Body of pancreas (tissue), 4 donors: ENCODE data around the gene SCTR. TPM values are rescaled to one million over a fixed set of nuclear protein-coding genes. Genes with fewer than 3 reads are reported as not detected.

Experiments
- ATAC-seq: fragments of 150-250 bp; one replicate; pipeline ENCODE4 v1.9.1; 2016
- DNase-seq, 4 donors: peaks; one replicate each; pipeline ENCODE4 v3.0.0-alpha.2; 2019
- H3K27ac ChIP-seq, 4 donors: fragments of 200-600 bp; sonication (generic); 1 replicate in 3 of 4; 2 replicates in 1 of 4; pipeline versions ENCODE4 v1.5.1 to v1.6.1; 2016 to 2019; ENCODE audit warnings: mild to moderate bottlenecking in 1 of 4, mixed read lengths in 1 of 4, moderate library complexity in 1 of 4
- H3K27me3 ChIP-seq, 2 donors: fragments of 200-600 bp; sonication (generic); one replicate each; pipeline ENCODE4 v1.6.0; 2016; ENCODE audit warnings: mild to moderate bottlenecking in 1 of 2
- H3K36me3 ChIP-seq, 2 donors: fragments of 200-600 bp; sonication (generic); replicated peaks in 1 of 2; 2 replicates each; pipeline ENCODE4 v1.5.1; 2016; ENCODE audit warnings: low read depth in 2 of 2; ENCODE audit not compliant: insufficient read depth in 1 of 2
- H3K4me1 ChIP-seq: fragments of 200-600 bp; sonication (generic); one replicate; pipeline ENCODE4 v1.6.0; 2016
- H3K4me3 ChIP-seq, 2 donors: fragments of 200-600 bp; sonication (generic); 1 replicate in 1 of 2; 2 replicates in 1 of 2; pipeline ENCODE4 v1.5.1; 2016 to 2019
- H3K9me3 ChIP-seq, 3 donors: fragments of 200-600 bp; sonication (generic); 1 replicate in 2 of 3; 2 replicates in 1 of 3; pipeline ENCODE4 v1.5.1; 2016
- CTCF ChIP-seq, 7 experiments: fragments of 450-650 bp in 4 of 7; fragments of 200-600 bp in 3 of 7; sonication (generic) in 3 of 7; IDR thresholded peaks; one replicate each; pipeline ENCODE4 v1.5.1; 2016 to 2019; ENCODE audit warnings: antibody characterized with exemption in 7 of 7
- POLR2A ChIP-seq, 3 donors: fragments of 450-650 bp; IDR thresholded peaks; one replicate each; pipeline ENCODE4 v1.6.1; 2016; ENCODE audit warnings: antibody characterized with exemption in 3 of 3, mild to moderate bottlenecking in 2 of 3
- WGBS, 2 donors: methylation state at CpG; one replicate each; pipeline ENCODE4 v1.1.5; 2017; 5-methylcytosine and 5-hydroxymethylcytosine counted together
- intact Hi-C: fragments of 100-400 bp; cut with DNase I; formaldehyde crosslinking; loops from one replicate; pipeline ENCODE4 v1.15.1; 2023
- total RNA-seq, 2 donors: library from RNA; depleted of rRNA; stranded (reverse); fragments of >200 nt; gene quantifications; one replicate each; pipeline ENCODE4 v1.1.0, GENCODE V29; 2016

SCTR gene
- total RNA-seq, 2 donors from 2014 or later = 69.0 to 183 TPM

GRCh38 chr2:119491776-119492525 is 32.3 kb downstream of the SCTR start:
- Histone ChIP-seq H3K4me3 (no peak overlapping the region), H3K4me1 (peaks cover 84% of the 10 kb centered on the region), H3K9me3 (no peaks in the 10 kb centered on the region), H3K27me3 (no peaks in the 10 kb centered on the region), H3K36me3 (no peaks in the 10 kb centered on the region), H3K27ac (peak overlapping the region; percentile 75 to 97 (median 91))
- 33 to 42% methylated on average over 3 to 5 of the region's 5 CpGs for WGBS, 2 donors
- TF ChIP-seq CTCF (IDR thresholded peaks at IDR 0.05) (no peak), POLR2A (IDR thresholded peaks at IDR 0.05) (peak in 1 of 3 donors; percentile 33)
- intact Hi-C loops = no loop called here
- DNase-seq = peak; percentile 78 to 89 (median 88)
- ATAC-seq = peak; percentile 69

GRCh38 chr2:119490653-119491195 is 33.6 kb downstream of the SCTR start:
- ATAC-seq (no peak), DNase-seq (no peak)
- Histone ChIP-seq H3K4me3 (no peak overlapping the region), H3K27me3 (no peaks in the 10 kb centered on the region), H3K9me3 (no peaks in the 10 kb centered on the region), H3K27ac (peak overlapping the region; percentile 87 to 97 (median 91)), H3K4me1 (peaks cover 86% of the 10 kb centered on the region), H3K36me3 (no peaks in the 10 kb centered on the region)
- intact Hi-C loops = no loop called here
- WGBS, 2 donors = 66 to 75% methylated on average over 7 of the region's 7 CpGs
- TF ChIP-seq CTCF (IDR thresholded peaks at IDR 0.05) = no peak
- no peak for TF ChIP-seq POLR2A (IDR thresholded peaks at IDR 0.05)

GRCh38 chr2:119490106-119490505 is 34.2 kb downstream of the SCTR start:
- Histone ChIP-seq H3K4me1 (peaks cover 86% of the 10 kb centered on the region), H3K27me3 (no peaks in the 10 kb centered on the region), H3K27ac (peak overlapping the region; percentile 87 to 97 (median 91)), H3K4me3 (no peak overlapping the region), H3K9me3 (no peaks in the 10 kb centered on the region), H3K36me3 (no peaks in the 10 kb centered on the region)
- ATAC-seq = no peak
- DNase-seq = no peak
- WGBS, 2 donors = 84 to 91% methylated on average over 8 of the region's 8 CpGs
- intact Hi-C loops = no loop called here
- TF ChIP-seq CTCF (IDR thresholded peaks at IDR 0.05) (no peak), POLR2A (IDR thresholded peaks at IDR 0.05) (no peak)

GRCh38 chr2:119489232-119489952 is 34.9 kb downstream of the SCTR start:
- peak overlapping the region; percentile 87 to 97 (median 91) for H3K27ac ChIP-seq
- no peak for ATAC-seq
- no peaks in the 10 kb centered on the region for H3K36me3 ChIP-seq
- 79 to 81% methylated on average over 9 to 10 of the region's 10 CpGs for WGBS, 2 donors
- peaks cover 93% of the 10 kb centered on the region for H3K4me1 ChIP-seq
- peak in 2 of 4 donors; percentile 54 to 57 for DNase-seq
- H3K27me3 ChIP-seq = no peaks in the 10 kb centered on the region
- H3K9me3 ChIP-seq = no peaks in the 10 kb centered on the region
- no peak overlapping the region for H3K4me3 ChIP-seq
- intact Hi-C loops = no loop called here
- TF ChIP-seq POLR2A (IDR thresholded peaks at IDR 0.05) (no peak), CTCF (IDR thresholded peaks at IDR 0.05) (no peak)
